HepG2 (cell line): ENCODE measurements around the gene KCTD16. TPM values are rescaled to one million over a fixed set of nuclear protein-coding genes. Genes with fewer than 3 reads are reported as not detected.

ENCODE experiments used
- ATAC-seq: fragments of 200-7000 bp; cut with Tn5 transposase; 3 replicates; pipeline ENCODE4 v1.9.1; 2020; ENCODE audit warnings: mild to moderate bottlenecking, moderate library complexity
- BruUV-seq: library from RNA; stranded (reverse); fragments of 400-500 nt; replicated peaks from 2 replicates; lab custom pipeline; 2021; lab: Mats Ljungman, UMichigan
- CTCF ChIA-PET: fragments of 300-600 bp; formaldehyde crosslinking; extraction: SDS; loops from one replicate; lab custom pipeline; 2021; ENCODE audit warnings: low total read pairs, inconsistent platforms, low intra/inter-chr PET ratio; lab: Yijun Ruan, JAX
- POLR2A ChIA-PET: fragments of 350-600 bp; sonication (Branson Sonifier 250); formaldehyde crosslinking; loops from one replicate; lab custom pipeline; 2020; ENCODE audit warnings: antibody characterized with exemption, inconsistent platforms; lab: Yijun Ruan, JAX
- DNase-seq: peaks from one replicate; pipeline ENCODE4 v3.0.0-alpha.2; 2015; ENCODE audit warnings: low spot score
- FAIRE-seq: peaks from 3 replicates; lab custom pipeline; 2011; peaks lifted over from hg19 to GRCh38; lab: Jason Lieb, UNC
- H2AFZ ChIP-seq: one replicate; pipeline ENCODE4 v1.6.1; 2011; ENCODE audit warnings: low read length, inconsistent platforms
- H3K27ac ChIP-seq: fragments of 300-600 bp; 3 replicates; pipeline ENCODE4 v1.8.0; 2011; ENCODE audit warnings: mixed run types, mild to moderate bottlenecking, mixed read lengths, low read length, inconsistent platforms; ENCODE audit not compliant: insufficient read depth; ENCODE audit errors: extremely low read length
- H3K27me3 ChIP-seq, 2 experiments: fragments of 200-600 bp in 1 of 2; 2 replicates in 1 of 2; 3 replicates in 1 of 2; pipeline versions ENCODE4 v1.6.0 to v1.8.0; 2011; ENCODE audit warnings: low read length in 2 of 2, mild to moderate bottlenecking in 2 of 2, moderate library complexity in 2 of 2, inconsistent platforms in 1 of 2; ENCODE audit not compliant: insufficient read depth in 2 of 2, control insufficient read depth in 1 of 2
- H3K36me3 ChIP-seq, 2 experiments: fragments of 200-600 bp in 1 of 2; replicated peaks in 1 of 2; 2 replicates in 1 of 2; 3 replicates in 1 of 2; pipeline versions ENCODE4 v1.5.1 to v1.8.0; 2011; ENCODE audit warnings: low read length in 2 of 2, inconsistent platforms in 1 of 2; ENCODE audit not compliant: insufficient read depth in 2 of 2, control insufficient read depth in 1 of 2
- H3K4me1 ChIP-seq: 2 replicates; pipeline ENCODE4 v1.5.1; 2012; ENCODE audit warnings: low read length, inconsistent platforms; ENCODE audit not compliant: insufficient read depth
- H3K4me2 ChIP-seq: 2 replicates; pipeline ENCODE4 v1.6.0; 2011; ENCODE audit warnings: low read depth, low read length, inconsistent platforms
- H3K4me3 ChIP-seq, 3 experiments: fragments of 200-600 bp in 1 of 3; sonication (generic), shearing (Covaris generic) in 1 of 3; replicated peaks in 1 of 3; 2 replicates each; pipeline ENCODE4 v1.5.1; 2011 to 2016; ENCODE audit warnings: low read length in 3 of 3, inconsistent platforms in 2 of 3, low read depth in 2 of 3, mild to moderate bottlenecking in 2 of 3, control low read depth in 1 of 3, mixed read lengths in 1 of 3; ENCODE audit not compliant: insufficient read depth in 1 of 3
- H3K79me2 ChIP-seq: one replicate; pipeline ENCODE4 v1.6.1; 2011; ENCODE audit warnings: low read length, inconsistent platforms; ENCODE audit not compliant: insufficient read depth
- H3K9ac ChIP-seq: 2 replicates; pipeline ENCODE4 v1.6.0; 2011; ENCODE audit warnings: mild to moderate bottlenecking, low read depth, low read length, inconsistent platforms; ENCODE audit not compliant: insufficient read depth
- H3K9me3 ChIP-seq: 2 replicates; pipeline ENCODE4 v1.5.1; 2012; ENCODE audit warnings: mild to moderate bottlenecking, low read length
- H4K20me1 ChIP-seq: 2 replicates; pipeline ENCODE4 v1.6.0; 2011; ENCODE audit warnings: inconsistent platforms, mild to moderate bottlenecking, low read length, moderate library complexity; ENCODE audit not compliant: insufficient read depth
- MAFF ChIP-seq: IDR thresholded peaks from 2 replicates; pipeline ENCODE4 v1.6.1; 2011; ENCODE audit warnings: low read depth, low read length, improper control_type of control experiment
- MAFK ChIP-seq, 2 experiments: IDR thresholded peaks in 1 of 2; conservative IDR thresholded peaks in 1 of 2; 2 replicates each; pipeline ENCODE4 v1.6.1; 2011; ENCODE audit warnings: improper control_type of control experiment in 2 of 2, low read length in 2 of 2
- ZFAT ChIP-seq: sonication (generic); formaldehyde crosslinking; conservative IDR thresholded peaks from 2 replicates; pipeline ENCODE4 v1.8.1; 2023; ENCODE audit warnings: missing genetic modification reagents, inconsistent platforms
- ZNF10 ChIP-seq: sonication (generic); formaldehyde crosslinking; IDR thresholded peaks from 2 replicates; pipeline ENCODE4 v1.4.0; 2020; ENCODE audit warnings: mild to moderate bottlenecking, low read depth, missing genetic modification reagents, borderline replicate concordance
- ZNF260 ChIP-seq: sonication (generic); formaldehyde crosslinking; IDR thresholded peaks from 2 replicates; pipeline ENCODE4 v1.4.0; 2020; ENCODE audit warnings: missing genetic modification reagents, low read depth, mild to moderate bottlenecking, borderline replicate concordance
- WGBS: methylation state at CpG from one replicate; pipeline ENCODE4 v1.1.6; 2017; ENCODE audit warnings: low lambda C conversion rate; 5-methylcytosine and 5-hydroxymethylcytosine counted together
- in situ Hi-C: cut with HindIII; loops from 2 replicates; pipeline ENCODE4 v1.10.0; 2017; ENCODE audit warnings: low pct_unique_long_range_greater_than_20kb; ENCODE audit not compliant: extremely low pct_ligation_motif_present
- intact Hi-C: fragments of 100-400 bp; cut with micrococcal nuclease; formaldehyde crosslinking; loops from one replicate; pipeline ENCODE4 v1.10.0; 2022; ENCODE audit not compliant: unreplicated experiment
- polyA plus RNA-seq, 8 experiments: library from polyadenylated mRNA; depleted of rRNA in 3 of 8; stranded (reverse) in 7 of 8; unstranded in 1 of 8; fragments of >200 nt; fragmentation: Illumina TruSeq in 4 of 8; extraction: Trizol in 4 of 8; gene quantifications; 2 replicates each; pipeline versions ENCODE4 v1.2.1 to v1.2.3, GENCODE V29; 2011 to 2016; ENCODE audit warnings: low read depth in 4 of 8, missing spikeins in 1 of 8, mixed read lengths in 1 of 8; ENCODE audit not compliant: insufficient read depth in 1 of 8
- total RNA-seq, 5 experiments: library from RNA; depleted of rRNA; stranded (reverse); fragments of >200 nt; fragmentation: Illumina TruSeq; extraction: Trizol; gene quantifications; 2 replicates each; pipeline ENCODE4 v1.2.3, GENCODE V29; 2016; ENCODE audit warnings: low read depth in 1 of 5
- TF ChIP-seq, protein P1 (sequence below): sonication (generic); formaldehyde crosslinking; IDR thresholded peaks from 2 replicates; pipeline ENCODE4 v1.5.0; 2020; ENCODE audit warnings: missing genetic modification reagents

The KCTD16 gene
- total and polyA plus RNA-seq, 2 of the 13 experiments (the other 11 are each of a cell fraction or from before 2014, with no cell fraction given): 0.02 to 0.09 TPM

- POLR2A ChIA-PET: no interaction called here
- Histone ChIP-seq H3K9ac (no peak overlapping the region), H3K4me3 (no peak overlapping the region), H3K36me3 (no peaks in the 10 kb centered on the region), H3K4me2 (no peak overlapping the region), H3K79me2 (no peaks in the 10 kb centered on the region), H3K27ac (no peak overlapping the region), H4K20me1 (no peaks in the 10 kb centered on the region), H3K9me3 (peaks cover 11% of the 10 kb centered on the region; the same call in 1 of the 2 replicates), H2AFZ (no peak overlapping the region), H3K27me3 (no peaks in the 10 kb centered on the region), H3K4me1 (no peaks in the 10 kb centered on the region)
- FAIRE-seq: no peak
- TF ChIP-seq ZFAT (CRISPR knock-in tag): no peak
- TF ChIP-seq ZNF260 (CRISPR knock-in tag): no peak
- TF ChIP-seq, protein P1, sequence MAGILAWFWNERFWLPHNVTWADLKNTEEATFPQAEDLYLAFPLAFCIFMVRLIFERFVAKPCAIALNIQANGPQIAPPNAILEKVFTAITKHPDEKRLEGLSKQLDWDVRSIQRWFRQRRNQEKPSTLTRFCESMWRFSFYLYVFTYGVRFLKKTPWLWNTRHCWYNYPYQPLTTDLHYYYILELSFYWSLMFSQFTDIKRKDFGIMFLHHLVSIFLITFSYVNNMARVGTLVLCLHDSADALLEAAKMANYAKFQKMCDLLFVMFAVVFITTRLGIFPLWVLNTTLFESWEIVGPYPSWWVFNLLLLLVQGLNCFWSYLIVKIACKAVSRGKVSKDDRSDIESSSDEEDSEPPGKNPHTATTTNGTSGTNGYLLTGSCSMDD (CRISPR knock-in tag): no peak
- no peak for DNase-seq
- no peak for ATAC-seq
- no TSS peak for BruUV-seq
- CTCF ChIA-PET: no interaction called here
- in situ Hi-C loops: no loop called here
- intact Hi-C loops: loop anchor here (5.0 kb wide), 1 partner anchor 615 kb away; no protein-coding TSS in a partner anchor
These were observed 317.1 kb downstream of the KCTD16 start for GRCh38 chr5:144487761-144488160.

DNA sequence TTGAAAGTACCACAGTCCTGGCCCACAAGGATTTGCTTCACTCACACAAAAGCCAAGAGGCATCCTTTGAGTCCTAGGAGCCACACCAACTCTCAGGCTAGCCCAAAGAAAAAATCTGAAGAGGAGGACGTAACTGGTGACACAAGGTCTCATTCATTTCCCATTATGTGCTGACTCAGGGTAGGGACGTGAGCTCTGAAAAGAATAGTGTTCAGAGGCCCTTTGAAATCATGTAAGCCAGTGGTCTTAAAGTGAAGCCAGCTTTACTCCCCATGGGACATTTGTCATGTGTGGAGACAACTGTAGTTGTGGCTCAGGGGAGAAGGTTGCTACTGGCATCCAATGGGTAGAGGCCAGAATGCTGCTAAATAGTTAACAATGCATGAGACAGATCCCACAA, 332.4 kb downstream of the KCTD16 start:
- TF ChIP-seq MAFF (peak; percentile 41; the same call in 1 of the 2 replicates), ZNF10 (CRISPR knock-in tag) (no peak), MAFK (conservative IDR thresholded peaks at IDR 0.05 in 1 of 2, IDR thresholded peaks at IDR 0.05 in 1 of 2; ENCODE audit: low read length in 2 of 2) (peak; percentile 29 to 65; a peak in 3 of 4 replicates)
- 0% methylated on average over 2 of the region's 2 CpGs for WGBS
- Histone ChIP-seq H3K27me3 (no peaks in the 10 kb centered on the region), H3K4me2 (no peak overlapping the region), H3K36me3 (no peaks in the 10 kb centered on the region), H3K9ac (no peak overlapping the region), H3K79me2 (no peaks in the 10 kb centered on the region), H3K9me3 (peaks cover 3% of the 10 kb centered on the region; the same call in 1 of the 2 replicates), H3K27ac (no peak overlapping the region), H3K4me1 (no peaks in the 10 kb centered on the region), H2AFZ (no peak overlapping the region), H4K20me1 (no peaks in the 10 kb centered on the region), H3K4me3 (no peak overlapping the region)
- BruUV-seq: no TSS peak
- DNase-seq (no peak), ATAC-seq (no peak), FAIRE-seq (no peak)
- intact Hi-C loops: no loop called here
- ChIA-PET POLR2A (no interaction called here), CTCF (no interaction called here)
- in situ Hi-C loops: no loop called here
